ENCODE measurements around the gene SLC22A31.

Gene SLC22A31

DNA sequence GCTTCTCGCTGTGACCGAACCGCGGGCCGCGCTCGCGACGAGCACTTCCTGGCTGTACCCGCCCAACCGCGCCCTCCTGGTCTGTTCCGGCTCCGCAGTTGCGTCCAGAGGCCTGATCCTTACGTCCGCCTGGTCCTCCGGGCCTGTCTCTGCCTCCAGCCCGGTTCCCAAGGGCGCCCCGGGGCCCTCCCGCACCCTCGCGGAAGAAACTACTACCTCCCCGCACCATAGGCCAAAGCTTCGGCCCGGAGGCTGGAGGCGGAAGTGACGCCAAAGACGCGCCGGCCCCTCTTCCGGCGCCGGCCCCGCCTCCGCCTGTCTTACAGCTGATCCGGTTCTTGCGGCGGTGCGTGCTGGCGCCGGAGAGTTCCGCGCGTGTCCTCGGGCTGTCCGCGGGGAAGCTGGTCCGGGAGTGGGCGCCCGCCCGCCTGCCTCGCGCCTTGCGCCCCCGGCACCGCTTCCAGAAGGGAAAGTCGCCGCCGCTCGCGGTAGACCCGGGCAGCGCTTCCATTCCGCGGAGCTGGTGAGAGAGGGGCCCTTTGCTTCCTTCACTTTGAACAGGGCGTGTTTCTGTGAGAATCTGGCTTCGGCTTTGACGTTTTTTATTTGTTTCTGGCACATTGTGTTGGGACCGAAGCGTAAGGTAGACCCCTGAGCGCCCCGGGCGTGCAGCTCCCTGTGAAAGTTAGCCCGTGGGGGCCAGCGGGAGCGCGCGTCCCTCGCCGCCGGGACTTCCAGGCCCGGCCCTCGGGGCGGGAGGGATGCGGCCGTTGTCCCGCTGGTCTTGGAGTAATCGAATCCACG lies 17.3 kb upstream of the SLC22A31 start, which contains the start of gene ZNF778:
Gene ZNF778, plus strand, starts transcription at position 316 of the 804 bp plus-strand sequence. CDS start 3,425 bp downstream, outside the sequence.
- intact Hi-C loops (cut with DNase I) = no loop called here
- peak; percentile 62 to 94 (median 85) for DNase-seq

DNA sequence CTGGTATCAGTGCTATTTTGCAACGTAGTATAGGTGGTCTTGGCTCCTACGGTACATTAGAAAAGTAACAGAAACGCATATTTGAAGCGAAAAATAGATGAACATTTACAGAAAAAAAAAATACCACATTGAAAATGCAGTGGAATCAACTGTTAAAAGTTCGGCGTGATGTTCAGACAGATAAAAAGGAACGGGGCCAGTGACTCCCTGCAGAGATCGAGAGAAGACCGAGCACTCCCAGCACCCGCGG lies 16.7 kb upstream of the SLC22A31 start:
- no peak for DNase-seq
- intact Hi-C loops (cut with DNase I) = no loop called here

DNA sequence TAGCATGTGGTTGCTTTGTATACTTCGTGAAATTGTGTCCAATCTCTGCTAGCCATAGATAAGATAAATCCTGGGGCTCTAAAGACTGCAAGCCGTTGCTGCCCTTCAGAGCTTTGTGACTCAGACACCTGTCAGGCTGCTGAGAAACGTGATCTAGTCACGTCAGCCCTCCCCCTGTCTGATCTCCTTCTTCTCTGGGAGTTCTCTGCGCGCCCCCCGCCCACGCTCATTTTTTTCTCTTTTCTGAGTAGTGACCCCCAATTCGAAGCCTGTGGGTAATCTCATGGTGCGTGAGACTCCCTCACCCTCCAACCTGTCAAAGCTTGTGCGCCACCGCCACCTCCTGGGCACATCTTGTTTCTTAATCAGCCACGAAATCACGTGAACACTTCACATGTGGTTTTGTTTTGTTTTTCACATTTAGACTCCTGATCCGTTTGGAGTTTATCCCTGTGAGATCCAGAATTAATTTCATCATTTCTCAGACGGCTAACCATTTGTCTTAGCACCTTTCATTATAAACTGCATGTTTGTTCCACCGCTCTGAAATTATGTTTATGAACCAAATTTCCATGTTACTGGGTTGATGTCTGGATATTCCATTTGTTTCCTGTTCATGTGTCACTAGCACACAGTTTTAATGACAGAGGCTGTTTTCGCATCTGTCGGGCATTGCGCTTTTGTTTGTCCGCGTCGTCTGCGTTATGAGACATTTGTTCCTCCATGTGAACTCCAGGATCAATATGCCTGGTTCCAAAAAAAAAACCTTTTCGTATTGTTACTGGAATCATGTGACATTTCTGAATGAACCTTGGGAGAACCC lies 16.2 kb upstream of the SLC22A31 start:
- intact Hi-C loops (cut with DNase I) = no loop called here
- DNase-seq = peak; percentile 60 to 91 (median 82)

DNA sequence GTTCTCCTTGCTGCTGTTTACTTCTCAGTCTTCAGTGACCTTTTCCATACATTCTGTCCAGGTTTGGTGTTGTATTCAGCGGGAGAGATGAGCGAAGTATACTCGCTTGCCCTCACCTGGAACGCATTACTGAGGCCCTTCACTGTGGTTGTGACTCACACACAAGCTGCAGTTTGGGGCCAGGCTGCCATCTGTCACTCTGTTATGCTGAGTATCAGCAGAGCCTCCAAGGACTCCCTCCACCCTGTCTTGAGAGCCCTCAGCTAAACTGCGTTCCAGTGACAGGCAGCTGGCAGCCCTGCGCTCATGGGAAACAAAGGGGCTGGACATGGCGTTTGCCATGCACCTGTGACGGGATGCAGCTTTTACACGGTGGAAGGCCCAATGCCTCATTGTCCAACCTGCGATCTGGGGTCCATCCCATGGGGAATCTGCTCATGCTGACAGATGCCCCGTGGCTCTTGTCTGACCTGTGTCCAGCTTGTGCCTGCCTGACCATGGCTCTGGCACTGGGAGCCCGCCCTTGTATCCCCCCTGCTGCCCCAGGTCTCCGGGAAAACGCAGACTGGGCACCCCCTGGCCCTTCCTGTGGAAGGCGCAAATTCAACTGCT lies 10.7 kb upstream of the SLC22A31 start:
- DNase-seq = no peak

DNA sequence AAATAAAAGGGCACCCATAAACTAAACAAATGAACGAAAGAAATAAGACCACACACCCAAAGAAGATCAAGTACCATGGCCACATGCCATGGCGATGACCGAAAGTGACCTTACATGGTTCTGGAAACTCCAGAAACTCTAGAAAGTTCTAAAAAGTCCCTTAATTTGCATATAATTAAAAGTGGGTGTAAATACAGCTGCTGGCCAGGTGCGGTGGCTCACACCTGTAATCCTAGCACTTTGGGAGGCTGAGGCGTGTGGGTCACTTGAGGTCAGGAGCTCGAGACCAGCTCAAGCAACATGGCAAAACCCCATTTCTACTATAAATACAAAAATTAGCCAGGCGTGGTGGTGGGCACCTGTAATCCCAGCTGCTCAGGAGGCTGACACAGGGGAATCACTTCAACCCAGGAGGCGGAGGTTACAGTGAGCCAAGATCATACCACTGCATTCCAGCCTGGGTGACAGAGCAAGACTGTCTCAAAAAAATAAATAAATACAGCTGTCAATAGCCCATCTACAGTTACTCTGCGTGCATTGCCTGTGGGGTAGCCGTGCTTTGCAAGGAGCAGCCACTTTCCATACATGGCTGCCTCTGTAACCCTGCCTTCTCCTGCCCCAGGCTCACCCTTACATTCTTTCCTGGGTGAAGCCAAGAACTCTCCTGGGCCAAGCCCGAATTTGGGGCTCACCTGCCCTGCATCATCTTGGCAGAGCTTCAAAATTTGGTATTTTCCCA lies 10.0 kb upstream of the SLC22A31 start:
- DNase-seq = no peak
- intact Hi-C loops (cut with DNase I) = loop anchor here (5.0 kb wide), 1 partner anchor 268 kb away; no protein-coding TSS in a partner anchor

More for the DNA sequence above, 10.7 kb upstream of the SLC22A31 start:
- intact Hi-C loops (cut with DNase I) = loop anchor here (5.0 kb wide), 1 partner anchor 269 kb away; no protein-coding TSS in a partner anchor

DNA sequence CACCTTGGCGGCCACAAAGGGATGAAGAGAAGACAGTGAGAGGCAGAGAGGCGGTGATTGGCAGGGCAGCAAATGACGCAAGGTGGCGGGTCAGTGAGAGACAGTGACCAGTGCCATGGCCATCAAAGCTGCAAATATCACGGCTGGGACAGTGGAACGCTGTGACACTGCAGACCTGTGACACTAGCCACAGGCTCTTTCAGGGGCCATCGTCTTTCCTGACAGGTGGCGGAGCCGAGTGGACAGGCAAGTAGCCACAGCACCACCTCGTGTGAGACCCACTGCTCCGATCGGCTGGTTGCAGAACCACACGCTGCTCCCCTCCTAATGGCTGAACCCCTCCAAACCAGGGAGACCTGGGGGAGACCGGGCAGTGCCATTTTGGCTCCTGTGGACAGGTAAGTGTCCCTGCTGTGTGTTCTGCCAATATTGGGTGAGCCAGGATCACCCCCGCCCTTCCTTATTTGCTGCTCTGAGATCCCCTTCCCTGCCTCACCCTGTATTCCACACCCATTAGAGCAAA lies 9.2 kb upstream of the SLC22A31 start:
- DNase-seq = no peak
- intact Hi-C loops (cut with DNase I) = loop anchor here (5.0 kb wide), 1 partner anchor 267 kb away; no protein-coding TSS in a partner anchor

DNA sequence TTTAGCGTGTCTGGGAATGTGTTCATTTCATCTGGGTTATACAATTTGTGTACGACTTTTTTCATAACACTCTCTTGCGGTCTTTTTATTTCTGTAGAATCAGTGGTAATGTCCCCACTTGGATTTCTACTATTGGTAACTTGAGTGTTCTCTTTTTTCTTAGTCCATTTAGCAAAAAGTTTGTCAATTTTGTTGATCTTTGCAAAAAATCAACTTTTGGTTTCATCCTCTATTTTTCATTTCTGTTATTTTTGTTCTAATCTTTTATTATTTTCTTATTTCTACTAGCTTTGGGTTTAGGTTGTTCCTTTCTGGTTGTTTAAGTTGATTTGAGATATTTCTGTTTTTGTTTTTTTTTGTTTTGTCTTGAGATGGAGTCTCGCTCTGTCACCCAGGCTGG lies 7.7 kb upstream of the SLC22A31 start:
- DNase-seq = no peak
- intact Hi-C loops (cut with DNase I) = no loop called here

DNA sequence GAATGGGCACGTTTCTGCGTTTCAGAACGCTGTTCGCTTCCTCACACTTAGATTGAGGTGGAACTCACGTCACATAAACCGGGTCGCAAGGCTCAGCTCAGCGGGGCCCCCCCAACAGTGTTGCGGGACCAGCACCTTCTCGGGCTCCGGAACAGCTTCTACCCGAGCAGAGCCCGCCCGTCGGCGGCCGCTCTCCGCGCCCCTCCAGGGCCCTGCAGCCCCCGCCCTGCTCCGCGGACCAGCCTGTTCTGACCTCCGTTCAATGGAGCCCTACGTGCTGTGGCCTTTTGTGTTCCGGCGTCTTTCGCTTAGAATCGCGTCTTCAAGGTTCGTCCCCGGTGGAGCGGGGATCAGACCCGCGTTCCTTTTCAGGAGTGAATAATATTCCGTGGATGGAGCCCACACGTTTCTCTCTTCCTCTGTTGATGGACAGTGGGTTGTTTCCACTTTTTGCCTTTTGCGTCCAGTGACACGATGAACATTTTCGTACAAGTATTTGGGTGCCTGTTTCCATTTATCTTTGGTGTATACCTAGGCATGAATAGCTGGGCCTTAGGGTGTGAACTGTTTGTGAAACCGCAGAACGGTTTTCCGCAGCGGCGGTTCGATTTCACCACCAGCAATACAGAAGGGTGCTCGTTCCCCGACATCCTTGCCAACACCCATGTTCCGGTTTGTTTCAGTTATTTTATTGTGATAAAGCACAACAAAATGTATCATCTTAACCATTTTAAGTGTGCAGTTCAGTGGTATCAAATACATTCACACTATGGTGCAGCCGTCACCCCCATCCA lies 2.3 kb upstream of the SLC22A31 start:
- no peak for DNase-seq
- intact Hi-C loops (cut with DNase I) = no loop called here

DNA sequence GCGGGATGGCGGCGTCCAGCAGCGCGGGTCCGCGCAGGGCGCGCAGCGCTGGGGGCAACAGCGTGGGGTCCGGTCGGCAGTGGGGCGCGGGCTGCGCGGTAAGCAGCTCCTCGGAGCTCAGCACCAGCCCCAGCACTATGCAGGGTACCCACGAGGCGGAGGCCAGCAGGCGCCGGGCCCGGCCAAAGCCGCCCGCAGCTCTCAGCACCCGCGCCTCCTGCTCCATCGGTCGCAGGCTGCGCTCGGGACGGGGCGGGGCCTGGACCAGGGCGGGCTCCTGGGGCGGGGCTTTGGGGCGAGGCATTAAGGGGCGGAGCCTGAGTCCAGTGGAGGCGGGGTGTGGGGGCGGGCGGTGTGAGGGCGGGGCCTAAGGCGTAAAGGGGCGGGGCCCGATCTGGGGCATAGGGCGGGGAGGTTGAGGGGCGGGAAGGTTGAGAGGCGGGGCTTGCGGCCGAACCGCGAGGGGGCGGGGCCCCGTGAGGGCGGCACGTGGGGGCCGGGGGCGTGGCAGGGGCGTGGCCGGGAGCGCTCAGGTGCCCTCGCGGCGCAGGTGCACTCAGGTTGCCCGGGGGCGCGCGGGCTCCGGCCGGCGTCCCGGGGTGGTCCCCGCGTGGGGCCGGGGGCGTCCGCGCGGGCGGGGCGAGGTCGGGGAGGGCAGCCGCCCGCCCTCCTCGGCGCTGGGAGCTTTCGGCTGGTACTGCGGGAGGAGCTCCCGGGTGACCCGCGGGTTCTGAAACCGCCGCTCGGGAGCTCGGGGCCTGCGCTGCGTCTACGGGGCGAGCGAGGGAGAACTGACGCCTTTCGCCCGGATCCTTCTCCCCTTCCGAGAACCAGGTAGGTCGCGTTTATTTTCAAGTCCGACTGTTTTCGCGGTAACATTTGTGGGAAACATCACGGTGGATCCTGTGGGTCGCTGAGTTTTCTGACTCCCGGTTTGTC lies 1.4 kb upstream of the SLC22A31 start:
- peak in 36 of 42 donors; percentile 2 to 77 (median 48) for DNase-seq
- intact Hi-C loops (cut with DNase I) = no loop called here

DNA sequence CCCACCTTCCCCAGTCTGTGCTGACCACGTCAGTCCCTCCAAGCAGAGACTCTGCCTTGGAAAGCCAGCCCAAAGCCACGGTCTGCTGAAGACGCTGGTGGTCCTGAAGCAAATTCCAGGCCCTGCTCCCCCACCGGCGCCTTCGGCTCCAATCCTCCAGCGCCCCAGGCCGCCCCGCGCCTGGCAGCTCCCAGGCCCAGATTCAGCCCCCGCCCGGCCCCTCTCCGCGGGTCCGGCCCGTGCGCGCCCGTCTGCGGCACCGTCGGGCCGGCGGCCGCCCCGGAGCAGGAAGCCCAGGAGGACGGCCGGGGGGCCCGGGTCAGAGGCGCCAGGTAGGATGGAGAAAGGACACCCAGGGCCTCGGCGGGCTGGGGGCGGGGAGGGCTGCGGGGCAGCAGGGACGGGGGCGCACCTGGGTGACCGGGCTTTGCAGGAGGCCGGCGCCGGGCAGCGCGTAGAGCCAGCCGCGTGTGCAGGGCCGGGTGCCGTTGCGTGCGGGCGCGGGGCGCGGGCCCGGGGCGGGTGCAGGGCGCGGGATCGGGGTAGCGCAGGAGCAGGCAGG lies 594 bp upstream of the SLC22A31 start:
- no peak for DNase-seq
- intact Hi-C loops (cut with DNase I) = no loop called here

DNA sequence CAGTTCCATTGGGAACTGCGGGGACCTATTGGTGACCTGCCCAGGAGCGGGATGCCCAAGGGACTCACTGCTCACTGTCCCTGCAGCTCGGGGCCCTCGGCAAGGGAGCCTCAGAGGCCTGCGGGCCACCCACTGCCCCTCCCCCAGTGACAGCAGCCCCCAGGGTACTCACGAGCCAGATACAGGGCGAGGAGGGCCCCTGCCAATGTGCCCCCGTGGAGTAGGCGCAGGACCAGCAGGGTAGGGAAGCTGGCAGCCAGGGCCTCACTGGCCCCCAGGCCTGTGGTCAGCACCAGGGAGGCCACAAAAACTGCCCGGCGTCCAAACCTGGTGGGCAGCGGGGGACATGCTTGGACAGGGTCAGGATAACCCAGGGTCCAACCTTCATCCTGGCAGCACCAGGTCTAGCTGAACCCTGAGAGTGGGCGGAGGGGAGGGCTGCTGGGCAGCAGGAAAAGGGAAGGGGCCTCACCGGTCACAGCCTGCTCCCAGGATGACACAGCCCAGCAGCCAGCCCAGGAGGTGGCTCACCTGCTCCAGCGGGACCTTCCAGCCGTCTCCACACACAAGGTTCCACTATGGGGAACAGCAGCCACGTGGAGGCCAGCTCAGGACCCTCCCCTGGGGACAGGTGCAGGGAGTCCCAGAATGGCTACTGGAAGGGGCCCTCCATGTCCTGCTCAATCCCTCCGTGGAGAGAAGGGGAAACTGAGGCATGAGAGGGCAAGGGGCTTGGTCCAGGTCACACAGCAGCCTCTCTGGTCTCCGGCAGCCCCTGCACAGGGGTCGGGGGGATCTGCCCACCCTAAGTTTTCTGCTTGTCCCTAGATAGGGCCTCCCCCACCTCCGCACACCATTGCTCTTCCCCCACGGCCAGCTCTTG lies 855 bp downstream of the SLC22A31 start:
- DNase-seq = no peak
- intact Hi-C loops (cut with DNase I) = no loop called here

DNA sequence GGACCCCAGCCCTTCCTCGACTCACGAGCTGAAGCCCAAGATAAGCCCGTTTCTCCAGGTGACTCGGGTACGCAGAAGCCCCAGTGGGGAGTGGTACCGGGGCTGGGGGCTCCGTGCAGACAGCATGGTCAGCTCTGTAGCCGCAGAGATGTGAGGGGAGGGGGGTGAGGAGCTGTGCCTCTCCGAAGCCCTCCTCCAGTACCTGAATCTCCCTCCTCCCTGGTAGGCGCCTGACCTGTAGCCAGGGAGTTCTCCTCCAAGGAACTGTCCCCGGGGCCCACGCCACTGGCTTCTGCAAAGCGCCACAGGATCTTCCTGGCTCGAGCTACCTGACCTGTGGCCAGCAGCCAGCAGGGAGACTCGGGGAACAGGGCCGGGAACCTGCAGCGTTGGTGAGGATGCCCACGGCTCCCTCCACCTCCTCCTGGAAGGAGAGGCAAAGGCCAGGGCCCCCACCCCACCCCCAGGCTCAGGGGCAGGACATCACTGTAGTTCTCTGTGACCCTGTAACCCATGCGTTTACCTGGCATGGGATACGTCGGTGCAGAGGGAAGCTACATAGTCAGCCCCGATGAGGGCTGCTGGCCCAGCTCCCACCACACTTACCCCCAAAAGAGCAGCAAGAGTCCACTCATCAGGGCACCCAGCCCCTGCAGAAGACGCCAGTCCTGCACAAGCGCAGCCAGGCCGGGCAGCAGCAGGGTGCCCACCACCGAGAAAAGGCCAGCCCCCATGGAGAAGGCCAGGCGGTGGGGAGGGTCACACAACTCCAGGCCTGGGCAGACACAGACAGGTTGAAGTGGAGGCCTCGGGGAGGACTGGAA lies 1.7 kb downstream of the SLC22A31 start:
- DNase-seq = no peak
- intact Hi-C loops (cut with DNase I) = no loop called here

DNA sequence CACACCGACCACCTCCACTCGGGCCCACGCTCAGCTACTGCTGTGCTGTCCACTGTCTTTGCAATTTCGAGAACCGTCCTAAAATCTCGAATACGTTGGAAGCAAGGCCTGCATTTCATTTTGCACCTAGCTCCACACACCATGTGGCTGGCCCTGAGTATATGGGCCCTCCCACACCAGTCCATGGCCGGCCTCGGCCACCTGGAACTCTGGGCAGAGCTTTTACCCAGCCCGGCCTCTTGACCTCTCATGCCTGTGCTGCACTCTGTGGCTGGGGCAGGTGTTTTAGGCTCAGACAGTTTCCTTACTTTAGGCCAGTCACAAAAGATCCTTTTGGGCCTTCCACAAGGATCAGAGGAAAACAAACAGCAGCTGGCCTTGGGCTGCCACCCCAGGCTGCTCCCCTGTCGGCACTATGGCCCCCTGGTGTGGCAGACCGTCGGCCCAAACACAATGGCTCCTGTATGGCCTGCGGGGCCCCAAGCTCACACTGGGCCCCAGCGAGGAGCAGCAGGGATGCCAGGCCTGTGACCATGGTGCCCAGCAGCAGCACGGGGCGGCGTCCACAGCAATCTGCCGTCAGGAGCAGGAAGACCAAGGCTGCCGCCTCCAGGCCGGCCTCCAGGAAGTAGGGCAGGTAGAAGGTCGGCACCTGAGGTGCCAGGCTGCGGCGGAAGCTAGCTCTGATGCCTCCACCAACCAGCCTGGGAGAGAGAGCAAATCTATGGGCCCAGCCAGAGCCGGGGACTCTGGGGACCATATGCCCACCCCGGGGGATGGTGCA lies 2.5 kb downstream of the SLC22A31 start:
- no peak for DNase-seq
- intact Hi-C loops (cut with DNase I) = no loop called here

DNA sequence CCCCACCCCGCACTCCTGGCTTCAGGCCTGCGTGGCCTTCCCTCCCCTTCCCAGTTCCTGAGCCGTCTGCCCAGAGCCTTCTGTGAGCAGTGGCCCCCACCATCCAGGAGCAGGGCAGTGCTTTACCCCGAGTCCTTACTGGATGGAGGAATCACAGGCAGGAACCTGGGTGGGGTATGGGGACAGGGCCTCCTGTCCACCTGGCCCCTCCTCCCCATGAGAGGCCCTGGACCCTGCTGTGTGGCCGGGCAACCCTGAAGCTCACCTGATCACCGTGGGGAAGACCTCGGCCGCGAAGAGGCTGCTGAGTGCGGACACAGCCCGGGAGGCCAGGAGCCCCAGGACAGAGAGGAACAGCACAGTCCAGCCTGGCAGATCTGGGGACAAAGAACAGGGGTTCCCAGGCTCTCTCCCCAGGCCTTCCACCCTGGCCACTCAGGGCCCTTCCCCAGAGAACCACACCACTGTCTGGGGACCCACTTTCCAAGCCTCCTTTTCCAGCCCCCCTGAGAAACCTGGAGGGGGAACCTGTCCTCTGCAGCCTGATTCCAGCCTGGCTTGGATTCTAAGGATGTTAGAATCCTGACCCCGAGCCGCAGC lies 3.2 kb downstream of the SLC22A31 start:
- no peak for DNase-seq
- intact Hi-C loops (cut with DNase I) = no loop called here
